Measurements from ENCODE around the gene SMAD7.

- TF ChIP-seq, protein P1, sequence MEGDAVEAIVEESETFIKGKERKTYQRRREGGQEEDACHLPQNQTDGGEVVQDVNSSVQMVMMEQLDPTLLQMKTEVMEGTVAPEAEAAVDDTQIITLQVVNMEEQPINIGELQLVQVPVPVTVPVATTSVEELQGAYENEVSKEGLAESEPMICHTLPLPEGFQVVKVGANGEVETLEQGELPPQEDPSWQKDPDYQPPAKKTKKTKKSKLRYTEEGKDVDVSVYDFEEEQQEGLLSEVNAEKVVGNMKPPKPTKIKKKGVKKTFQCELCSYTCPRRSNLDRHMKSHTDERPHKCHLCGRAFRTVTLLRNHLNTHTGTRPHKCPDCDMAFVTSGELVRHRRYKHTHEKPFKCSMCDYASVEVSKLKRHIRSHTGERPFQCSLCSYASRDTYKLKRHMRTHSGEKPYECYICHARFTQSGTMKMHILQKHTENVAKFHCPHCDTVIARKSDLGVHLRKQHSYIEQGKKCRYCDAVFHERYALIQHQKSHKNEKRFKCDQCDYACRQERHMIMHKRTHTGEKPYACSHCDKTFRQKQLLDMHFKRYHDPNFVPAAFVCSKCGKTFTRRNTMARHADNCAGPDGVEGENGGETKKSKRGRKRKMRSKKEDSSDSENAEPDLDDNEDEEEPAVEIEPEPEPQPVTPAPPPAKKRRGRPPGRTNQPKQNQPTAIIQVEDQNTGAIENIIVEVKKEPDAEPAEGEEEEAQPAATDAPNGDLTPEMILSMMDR (conservative IDR thresholded peaks at IDR 0.05): no peak
- no peak for TF ChIP-seq ZFX (IDR thresholded peaks at IDR 0.05)
Observed at GRCh38 chr18:48894799-48895346, 55.9 kb downstream of the SMAD7 start.
